ENCODE measurements around the gene CLDN9. TPM values are rescaled to one million over a fixed set of nuclear protein-coding genes. Genes with fewer than 3 reads are reported as not detected.
A peak's percentile ranks its signal among the peaks of the same experiment; 100 is the strongest.

Gene CLDN9
- total RNA-seq, 1 donor from 2014 or later, result 0.39 TPM

DNA sequence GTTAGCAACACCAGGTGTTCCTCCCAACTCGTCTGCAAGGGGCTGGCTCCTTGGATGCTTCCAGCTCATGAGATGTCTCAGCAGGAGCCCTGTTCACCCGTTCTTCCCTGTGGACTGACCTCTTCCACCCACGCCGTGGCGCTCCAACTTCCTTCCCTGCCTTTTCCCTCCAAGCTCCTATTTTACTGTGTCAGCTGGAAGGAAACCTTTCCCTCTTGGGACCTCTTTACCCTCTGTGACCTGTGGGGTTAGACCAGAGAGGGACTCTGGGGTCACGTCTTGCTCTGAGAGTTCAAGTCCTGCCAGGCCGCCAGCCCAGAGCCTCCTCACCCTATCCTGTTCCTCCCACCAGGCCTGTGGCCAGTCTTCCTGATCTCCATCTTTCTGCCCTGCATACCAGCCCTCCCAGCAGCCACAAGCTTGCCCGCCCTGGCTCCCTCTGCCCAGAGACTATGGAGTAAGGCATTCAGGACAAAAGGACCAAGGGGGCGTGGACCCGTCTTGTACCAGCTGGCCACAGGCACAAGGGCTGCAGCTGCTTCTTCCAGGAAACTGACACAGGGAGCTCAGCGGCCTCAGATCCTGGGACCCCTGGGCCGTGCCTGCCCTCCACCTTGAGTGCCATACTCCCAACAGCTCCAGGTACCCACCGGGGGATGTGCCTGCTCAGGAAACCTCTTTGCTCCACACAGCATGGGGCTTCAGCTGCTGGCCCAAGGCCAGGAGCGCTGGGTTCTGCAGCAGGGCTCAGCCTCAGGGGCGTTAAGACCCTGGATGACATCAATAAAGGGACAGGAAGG, 40.5 kb upstream of the CLDN9 start:
- Mint-ChIP-seq H3K27me3 (ENCODE audit: unreplicated experiment) (peaks cover 8% of the 10 kb centered on the region), H3K4me1 (ENCODE audit: low read depth, unreplicated experiment) (peaks cover 11% of the 10 kb centered on the region), H3K36me3 (ENCODE audit: unreplicated experiment) (no peaks in the 10 kb centered on the region), H3K9me3 (ENCODE audit: unreplicated experiment) (peaks cover 4% of the 10 kb centered on the region), H3K4me3 (ENCODE audit: unreplicated experiment) (peak overlapping the region; percentile 20), H3K27ac (ENCODE audit: unreplicated experiment) (no peak overlapping the region)
- TF ChIP-seq, protein P1, sequence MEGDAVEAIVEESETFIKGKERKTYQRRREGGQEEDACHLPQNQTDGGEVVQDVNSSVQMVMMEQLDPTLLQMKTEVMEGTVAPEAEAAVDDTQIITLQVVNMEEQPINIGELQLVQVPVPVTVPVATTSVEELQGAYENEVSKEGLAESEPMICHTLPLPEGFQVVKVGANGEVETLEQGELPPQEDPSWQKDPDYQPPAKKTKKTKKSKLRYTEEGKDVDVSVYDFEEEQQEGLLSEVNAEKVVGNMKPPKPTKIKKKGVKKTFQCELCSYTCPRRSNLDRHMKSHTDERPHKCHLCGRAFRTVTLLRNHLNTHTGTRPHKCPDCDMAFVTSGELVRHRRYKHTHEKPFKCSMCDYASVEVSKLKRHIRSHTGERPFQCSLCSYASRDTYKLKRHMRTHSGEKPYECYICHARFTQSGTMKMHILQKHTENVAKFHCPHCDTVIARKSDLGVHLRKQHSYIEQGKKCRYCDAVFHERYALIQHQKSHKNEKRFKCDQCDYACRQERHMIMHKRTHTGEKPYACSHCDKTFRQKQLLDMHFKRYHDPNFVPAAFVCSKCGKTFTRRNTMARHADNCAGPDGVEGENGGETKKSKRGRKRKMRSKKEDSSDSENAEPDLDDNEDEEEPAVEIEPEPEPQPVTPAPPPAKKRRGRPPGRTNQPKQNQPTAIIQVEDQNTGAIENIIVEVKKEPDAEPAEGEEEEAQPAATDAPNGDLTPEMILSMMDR (IDR thresholded peaks at IDR 0.05; ENCODE audit: partially characterized antibody, unreplicated experiment), result no peak
- DNase-seq, result no peak

DNA sequence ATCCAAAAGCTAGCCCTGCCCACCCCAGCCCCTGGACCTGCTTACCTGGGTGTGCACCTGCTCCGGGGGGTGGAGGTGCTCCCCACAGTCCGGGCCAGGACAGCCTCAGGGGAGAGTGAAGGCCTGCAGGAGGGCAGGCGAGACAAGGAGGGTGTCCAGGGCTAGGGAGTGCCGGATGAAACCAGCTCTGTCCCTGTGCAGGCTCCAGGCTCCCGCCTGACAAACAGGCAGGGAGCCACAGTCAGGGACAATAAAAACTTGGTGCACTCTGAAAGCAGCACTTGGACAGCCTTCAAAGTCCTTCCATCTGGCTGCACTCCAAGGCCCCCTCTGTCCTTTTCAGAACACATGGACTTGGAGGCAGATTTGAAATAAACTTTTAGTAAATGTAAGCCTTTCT, 39.6 kb upstream of the CLDN9 start:
- TF ChIP-seq, protein P1 (IDR thresholded peaks at IDR 0.05; ENCODE audit: partially characterized antibody, unreplicated experiment), result no peak
- H3K4me1 Mint-ChIP-seq (ENCODE audit: low read depth, unreplicated experiment), result peaks cover 10% of the 10 kb centered on the region
- H3K4me3 Mint-ChIP-seq (ENCODE audit: unreplicated experiment), result no peak overlapping the region
- H3K27me3 Mint-ChIP-seq (ENCODE audit: unreplicated experiment), result peaks cover 5% of the 10 kb centered on the region
- no peaks in the 10 kb centered on the region for H3K36me3 Mint-ChIP-seq (ENCODE audit: unreplicated experiment)
- peaks cover 3% of the 10 kb centered on the region for H3K9me3 Mint-ChIP-seq (ENCODE audit: unreplicated experiment)
- no peak overlapping the region for H3K27ac Mint-ChIP-seq (ENCODE audit: unreplicated experiment)
- DNase-seq, result no peak

DNA sequence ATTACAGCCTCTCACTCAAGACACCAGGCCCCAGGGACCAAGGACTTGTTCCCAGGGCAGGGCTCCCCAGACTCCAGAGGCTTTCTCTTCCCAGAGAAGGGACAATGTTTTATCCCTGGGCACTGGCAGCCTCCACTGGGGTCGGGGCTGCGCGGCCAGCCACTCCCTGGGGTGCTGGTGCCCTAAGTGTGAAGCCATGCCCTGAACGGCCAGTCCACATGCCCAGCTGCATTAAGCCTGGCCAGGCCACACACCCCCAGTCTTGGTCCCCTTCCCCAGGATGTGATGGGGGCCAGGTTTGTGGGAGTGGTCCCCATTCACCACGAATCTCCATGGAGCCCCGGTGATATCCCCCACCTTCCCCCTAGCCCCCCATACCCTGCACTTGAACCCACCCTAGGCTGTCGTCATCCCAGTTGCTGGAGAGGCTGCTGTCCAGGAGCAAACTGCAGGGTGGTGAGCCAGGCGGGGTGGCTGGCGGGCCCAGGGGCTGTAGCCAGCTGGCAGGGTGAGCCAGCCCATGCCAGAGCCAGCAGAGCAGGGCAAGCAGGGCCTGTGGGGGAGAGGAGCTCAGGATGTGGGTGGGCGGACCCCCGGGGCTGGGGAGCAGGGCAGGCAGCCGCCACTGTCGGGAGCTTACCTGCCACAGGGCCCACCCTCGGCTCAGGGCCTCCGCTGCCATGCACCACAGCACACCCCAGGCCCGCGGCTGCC, 39.0 kb upstream of the CLDN9 start:
- Mint-ChIP-seq H3K4me3 (ENCODE audit: unreplicated experiment) (no peak overlapping the region), H3K4me1 (ENCODE audit: low read depth, unreplicated experiment) (peaks cover 6% of the 10 kb centered on the region), H3K27ac (ENCODE audit: unreplicated experiment) (no peak overlapping the region), H3K9me3 (ENCODE audit: unreplicated experiment) (no peaks in the 10 kb centered on the region), H3K27me3 (ENCODE audit: unreplicated experiment) (no peaks in the 10 kb centered on the region), H3K36me3 (ENCODE audit: unreplicated experiment) (no peaks in the 10 kb centered on the region)
- TF ChIP-seq, protein P1 (IDR thresholded peaks at IDR 0.05; ENCODE audit: partially characterized antibody, unreplicated experiment), result no peak
- no peak for DNase-seq

DNA sequence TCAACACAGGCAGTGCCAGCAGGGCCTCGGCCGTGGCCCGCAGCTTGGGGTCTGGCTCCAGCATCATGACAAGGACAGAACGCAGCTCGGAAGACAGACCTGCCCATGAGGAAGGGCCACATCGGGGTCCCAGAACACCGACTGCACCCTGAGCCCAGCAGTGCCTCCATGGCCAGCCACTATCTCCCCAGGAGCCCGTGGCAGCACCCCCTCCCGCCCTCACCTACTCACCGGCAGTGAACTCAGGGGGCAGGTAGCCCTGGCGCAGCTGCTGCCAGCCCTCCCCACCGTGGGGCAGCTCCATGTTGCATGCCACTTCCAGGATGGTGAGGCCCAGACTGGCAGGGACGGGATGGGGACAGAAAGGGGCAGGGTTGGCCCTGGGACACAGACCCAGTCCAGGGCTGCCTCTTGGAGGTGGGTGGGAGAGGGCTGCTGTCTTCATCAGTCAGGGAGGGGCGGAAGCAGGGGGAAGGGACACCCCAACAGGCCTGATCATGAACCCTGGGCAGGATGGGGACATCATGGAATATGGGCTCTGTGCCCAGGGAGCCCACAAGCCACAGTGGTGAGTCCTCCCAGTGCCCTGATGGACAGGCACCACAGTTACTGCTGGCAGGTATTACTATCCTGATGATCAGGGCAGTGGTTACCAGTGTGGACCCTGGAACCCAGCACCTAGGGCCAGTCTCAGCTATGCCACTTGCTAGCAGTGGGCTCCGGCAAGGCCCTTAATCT, 38.2 kb upstream of the CLDN9 start:
- Mint-ChIP-seq H3K27me3 (ENCODE audit: unreplicated experiment) (no peaks in the 10 kb centered on the region), H3K9me3 (ENCODE audit: unreplicated experiment) (no peaks in the 10 kb centered on the region), H3K36me3 (ENCODE audit: unreplicated experiment) (no peaks in the 10 kb centered on the region), H3K4me1 (ENCODE audit: low read depth, unreplicated experiment) (peaks cover 6% of the 10 kb centered on the region), H3K27ac (ENCODE audit: unreplicated experiment) (no peak overlapping the region), H3K4me3 (ENCODE audit: unreplicated experiment) (no peak overlapping the region)
- TF ChIP-seq, protein P1 (IDR thresholded peaks at IDR 0.05; ENCODE audit: partially characterized antibody, unreplicated experiment), result no peak
- no peak for DNase-seq

Data from glutamatergic neuron (in vitro differentiated cells).